DND-41 (cell line): ENCODE results near the gene FAM222B.
"Not testable (repeated sequence)": the region's sequence is repeated elsewhere in the genome, so short reads cannot be mapped to it uniquely, and the experiment has no call there.

Experiments used
- ATAC-seq: fragments of 200-7000 bp; cut with Tn5 transposase; 3 replicates; pipeline ENCODE4 v1.9.1; 2021; ENCODE audit warnings: low read depth; ENCODE audit not compliant: insufficient read depth
- DNase-seq: peaks from one replicate; pipeline ENCODE4 v3.0.0-alpha.2; 2020
- H2AFZ ChIP-seq: 2 replicates; pipeline ENCODE4 v1.6.0; 2012; ENCODE audit warnings: low read depth, low read length
- H3K27ac ChIP-seq: 2 replicates; pipeline ENCODE4 v1.5.1; 2012; ENCODE audit warnings: low read length, inconsistent platforms
- H3K27me3 ChIP-seq: fragments of 200-600 bp; sonication (generic); 2 replicates; pipeline ENCODE4 v1.6.0; 2012; ENCODE audit warnings: low read length, mild to moderate bottlenecking, inconsistent platforms; ENCODE audit not compliant: insufficient read depth, poor library complexity
- H3K36me3 ChIP-seq: 2 replicates; pipeline ENCODE4 v1.5.1; 2012; ENCODE audit warnings: low read length, inconsistent platforms; ENCODE audit not compliant: insufficient read depth
- H3K4me1 ChIP-seq: 2 replicates; pipeline ENCODE4 v1.5.1; 2012; ENCODE audit warnings: mild to moderate bottlenecking, low read length; ENCODE audit not compliant: insufficient read depth
- H3K4me2 ChIP-seq: 2 replicates; pipeline ENCODE4 v1.6.0; 2012; ENCODE audit warnings: mild to moderate bottlenecking, moderate library complexity, low read length, inconsistent platforms; ENCODE audit not compliant: insufficient read depth
- H3K4me3 ChIP-seq, 2 experiments: fragments of 200-600 bp in 1 of 2; shearing (Covaris generic) in 1 of 2; 2 replicates each; pipeline ENCODE4 v1.5.1; 2012 to 2016; ENCODE audit warnings: inconsistent platforms in 2 of 2, low read length in 2 of 2, mild to moderate bottlenecking in 2 of 2, low read depth in 1 of 2, moderate library complexity in 1 of 2
- H3K79me2 ChIP-seq: 2 replicates; pipeline ENCODE4 v1.6.0; 2012; ENCODE audit warnings: low read length, inconsistent platforms; ENCODE audit not compliant: insufficient read depth
- H3K9ac ChIP-seq: 2 replicates; pipeline ENCODE4 v1.6.0; 2012; ENCODE audit warnings: low read depth, mild to moderate bottlenecking, inconsistent platforms, low read length, moderate library complexity
- H3K9me3 ChIP-seq: 2 replicates; pipeline ENCODE4 v1.5.1; 2012; ENCODE audit warnings: low read length, moderate library complexity, mild to moderate bottlenecking, inconsistent platforms; ENCODE audit not compliant: insufficient read depth, severe bottlenecking
- H4K20me1 ChIP-seq: 2 replicates; pipeline ENCODE4 v1.6.0; 2012; ENCODE audit warnings: low read length; ENCODE audit not compliant: insufficient read depth
- EZH2 ChIP-seq: IDR thresholded peaks from 3 replicates; pipeline ENCODE4 v1.6.1; 2012; ENCODE audit warnings: borderline replicate concordance, low read depth, mild to moderate bottlenecking, moderate library complexity, low read length, inconsistent platforms; ENCODE audit not compliant: severe bottlenecking
- TF ChIP-seq, protein P1 (sequence below): IDR thresholded peaks from 2 replicates; pipeline ENCODE4 v1.5.1; 2012; ENCODE audit warnings: borderline replicate concordance, low read length, moderate library complexity, mild to moderate bottlenecking; ENCODE audit not compliant: poor library complexity, severe bottlenecking; ENCODE audit errors: extremely low read depth

Gene FAM222B

DNA sequence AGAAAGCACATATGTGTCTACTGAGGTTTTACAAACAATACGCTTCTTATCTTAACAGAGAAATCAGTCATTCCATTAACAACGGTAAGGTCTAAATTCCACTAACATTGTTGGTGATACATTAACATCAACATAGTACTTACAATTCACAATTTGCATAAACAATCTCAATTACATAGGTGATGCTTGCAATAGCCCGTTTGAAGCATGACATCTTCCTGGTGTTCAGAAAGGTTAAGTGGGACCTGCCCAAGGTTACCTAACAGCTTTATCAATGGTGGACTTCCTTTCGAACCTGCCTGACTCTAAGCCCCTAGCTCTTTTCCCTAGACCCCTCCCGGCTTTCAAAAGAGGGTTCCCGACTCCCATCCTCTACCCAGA is 699 bp downstream of the FAM222B start:
- Histone ChIP-seq H4K20me1 (peaks cover 5% of the 10 kb centered on the region; the same call in 1 of the 2 replicates), H3K9ac (peak overlapping the region; percentile 82), H3K36me3 (no peaks in the 10 kb centered on the region), H3K27ac (peak overlapping the region; percentile 93), H3K27me3 (no peaks in the 10 kb centered on the region), H3K4me1 (peaks cover 34% of the 10 kb centered on the region), H3K4me3 (peak overlapping the region; percentile 94 to 99), H3K79me2 (peaks cover 56% of the 10 kb centered on the region), H3K9me3 (no peaks in the 10 kb centered on the region), H2AFZ (peak overlapping the region; percentile 100), H3K4me2 (peak overlapping the region; percentile 92)
- DNase-seq: no peak
- ATAC-seq: no peak
- TF ChIP-seq, protein P1, sequence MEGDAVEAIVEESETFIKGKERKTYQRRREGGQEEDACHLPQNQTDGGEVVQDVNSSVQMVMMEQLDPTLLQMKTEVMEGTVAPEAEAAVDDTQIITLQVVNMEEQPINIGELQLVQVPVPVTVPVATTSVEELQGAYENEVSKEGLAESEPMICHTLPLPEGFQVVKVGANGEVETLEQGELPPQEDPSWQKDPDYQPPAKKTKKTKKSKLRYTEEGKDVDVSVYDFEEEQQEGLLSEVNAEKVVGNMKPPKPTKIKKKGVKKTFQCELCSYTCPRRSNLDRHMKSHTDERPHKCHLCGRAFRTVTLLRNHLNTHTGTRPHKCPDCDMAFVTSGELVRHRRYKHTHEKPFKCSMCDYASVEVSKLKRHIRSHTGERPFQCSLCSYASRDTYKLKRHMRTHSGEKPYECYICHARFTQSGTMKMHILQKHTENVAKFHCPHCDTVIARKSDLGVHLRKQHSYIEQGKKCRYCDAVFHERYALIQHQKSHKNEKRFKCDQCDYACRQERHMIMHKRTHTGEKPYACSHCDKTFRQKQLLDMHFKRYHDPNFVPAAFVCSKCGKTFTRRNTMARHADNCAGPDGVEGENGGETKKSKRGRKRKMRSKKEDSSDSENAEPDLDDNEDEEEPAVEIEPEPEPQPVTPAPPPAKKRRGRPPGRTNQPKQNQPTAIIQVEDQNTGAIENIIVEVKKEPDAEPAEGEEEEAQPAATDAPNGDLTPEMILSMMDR: no peak

- peaks cover 5% of the 10 kb centered on the region; the same call in 1 of the 2 replicates for H4K20me1 ChIP-seq
- H3K4me3 ChIP-seq: no peak overlapping the region
- H3K27me3 ChIP-seq: no peaks in the 10 kb centered on the region
- no peak for DNase-seq
- H3K27ac ChIP-seq: no peak overlapping the region
- H3K4me2 ChIP-seq: peak overlapping the region; percentile 31; the same call in 1 of the 2 replicates
- no peak overlapping the region for H3K9ac ChIP-seq
- no peak for ATAC-seq
- no peaks in the 10 kb centered on the region for H3K9me3 ChIP-seq
- TF ChIP-seq, protein P1: no peak
- peaks cover 34% of the 10 kb centered on the region for H3K4me1 ChIP-seq
- H2AFZ ChIP-seq: no peak overlapping the region
- H3K79me2 ChIP-seq: peaks cover 79% of the 10 kb centered on the region
- H3K36me3 ChIP-seq: no peaks in the 10 kb centered on the region
These were observed 3.4 kb downstream of the FAM222B start for GRCh38 chr17:28839221-28839620.

- H3K4me2 ChIP-seq, H3K36me3 ChIP-seq, H3K9me3 ChIP-seq, H2AFZ ChIP-seq, H3K27ac ChIP-seq, ATAC-seq, H3K27me3 ChIP-seq, H3K4me3 ChIP-seq, H4K20me1 ChIP-seq, H3K9ac ChIP-seq, DNase-seq: not testable (repeated sequence)
- Histone ChIP-seq H3K4me1 (peaks cover 23% of the 10 kb centered on the region), H3K79me2 (peaks cover 92% of the 10 kb centered on the region)
These were observed 6.0 kb downstream of the FAM222B start for GRCh38 chr17:28836541-28836940.

DNA sequence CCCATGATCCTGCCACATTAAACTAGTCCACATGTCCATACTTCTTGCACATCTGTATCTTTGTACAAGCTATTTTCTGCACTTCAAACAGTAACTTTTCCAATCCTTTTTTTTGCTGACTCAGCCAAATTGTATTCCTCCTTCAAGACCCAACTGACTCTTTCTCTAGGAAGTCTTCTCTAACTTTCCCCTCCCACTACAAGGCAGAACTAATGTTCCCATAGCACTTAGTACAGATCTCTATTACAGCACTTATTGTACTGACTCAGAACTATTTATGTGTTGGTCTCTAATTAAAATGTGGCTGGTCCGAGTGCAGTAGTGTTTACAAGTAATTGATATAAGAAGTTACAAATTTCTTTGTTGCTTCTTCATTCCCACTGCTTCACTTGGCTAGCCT is 8.2 kb downstream of the FAM222B start:
- Histone ChIP-seq H3K4me1 (peaks cover 5% of the 10 kb centered on the region; the same call in 1 of the 2 replicates), H3K27ac (no peak overlapping the region), H3K9me3 (no peaks in the 10 kb centered on the region), H3K79me2 (peaks cover 86% of the 10 kb centered on the region), H2AFZ (no peak overlapping the region), H3K36me3 (peaks cover 7% of the 10 kb centered on the region; the same call in 1 of the 2 replicates), H4K20me1 (no peaks in the 10 kb centered on the region; the same call in 1 of the 2 replicates), H3K4me2 (no peak overlapping the region), H3K9ac (no peak overlapping the region), H3K27me3 (no peaks in the 10 kb centered on the region), H3K4me3 (no peak overlapping the region)
- DNase-seq: no peak
- ATAC-seq: no peak
- no peak for TF ChIP-seq EZH2
- TF ChIP-seq, protein P1: no peak
